T-helper 9 cell (primary cell): Measurements from ENCODE around the gene POLR2L.

Source experiments
- DNase-seq: peaks from one replicate; pipeline ENCODE4 v3.0.0-alpha.2; 2020

Gene POLR2L

DNA sequence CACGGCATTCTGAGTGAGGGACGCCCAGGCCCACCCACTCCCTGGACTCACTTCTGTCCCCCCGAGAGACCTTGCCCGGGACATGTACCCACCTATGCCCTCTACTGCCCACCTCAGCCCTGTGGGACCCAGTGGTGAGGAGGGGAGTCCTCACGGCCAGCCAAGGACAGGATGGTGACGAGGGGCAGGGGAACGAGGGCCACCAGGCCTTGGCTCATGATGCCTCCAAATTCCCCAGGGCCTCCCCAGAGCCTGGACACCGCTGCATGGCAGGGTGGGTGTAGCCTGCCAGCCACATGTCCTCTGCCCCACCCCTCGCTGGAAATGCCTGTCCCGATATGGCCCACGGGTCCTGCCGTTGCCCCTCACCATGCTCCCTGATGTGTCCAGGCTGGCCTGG is 26.5 kb upstream of the POLR2L start:
- DNase-seq = no peak

DNA sequence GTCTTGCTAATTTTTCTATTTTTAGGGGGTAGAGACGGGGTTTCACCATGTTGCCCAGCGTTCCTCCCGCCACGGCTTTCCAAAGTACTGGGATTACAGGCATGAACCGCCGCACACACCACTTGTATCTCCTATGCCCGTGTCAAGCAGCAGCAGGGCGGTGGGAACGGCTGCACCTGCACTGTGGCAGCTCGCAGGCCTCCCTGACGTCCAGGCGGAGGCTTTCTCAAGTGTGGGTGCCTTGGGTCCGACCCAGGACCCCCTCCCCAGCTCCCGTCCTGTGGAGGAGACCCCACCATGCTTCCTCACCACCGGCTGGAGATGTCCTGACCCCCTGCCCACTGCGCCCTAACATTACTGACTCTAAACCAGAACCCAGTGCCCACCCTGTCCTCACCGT is 26.1 kb upstream of the POLR2L start:
- no peak for DNase-seq

- no peak for DNase-seq
Observed at GRCh38 chr11:867856-868358, 25.6 kb upstream of the POLR2L start.

DNA sequence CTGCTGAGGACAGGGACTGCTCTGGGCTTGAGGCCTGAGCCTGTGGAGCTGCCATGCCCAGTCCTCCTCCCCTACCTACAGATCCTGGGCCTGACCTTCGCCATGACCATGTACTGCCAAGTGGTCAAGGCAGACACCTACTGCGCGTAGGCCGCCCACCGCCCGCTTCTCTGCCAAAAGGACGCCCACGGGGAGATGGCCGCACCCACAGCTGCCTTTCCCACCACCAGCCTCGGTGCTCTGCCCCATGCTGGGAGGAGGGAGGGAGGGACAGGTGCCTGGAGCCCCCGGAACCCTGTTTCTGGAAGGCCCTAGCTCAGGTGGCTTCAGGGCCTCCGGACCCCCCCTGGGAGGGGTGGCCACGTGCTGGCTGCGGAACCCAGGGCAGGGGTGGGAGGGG is 24.2 kb upstream of the POLR2L start:
- no peak for DNase-seq

DNA sequence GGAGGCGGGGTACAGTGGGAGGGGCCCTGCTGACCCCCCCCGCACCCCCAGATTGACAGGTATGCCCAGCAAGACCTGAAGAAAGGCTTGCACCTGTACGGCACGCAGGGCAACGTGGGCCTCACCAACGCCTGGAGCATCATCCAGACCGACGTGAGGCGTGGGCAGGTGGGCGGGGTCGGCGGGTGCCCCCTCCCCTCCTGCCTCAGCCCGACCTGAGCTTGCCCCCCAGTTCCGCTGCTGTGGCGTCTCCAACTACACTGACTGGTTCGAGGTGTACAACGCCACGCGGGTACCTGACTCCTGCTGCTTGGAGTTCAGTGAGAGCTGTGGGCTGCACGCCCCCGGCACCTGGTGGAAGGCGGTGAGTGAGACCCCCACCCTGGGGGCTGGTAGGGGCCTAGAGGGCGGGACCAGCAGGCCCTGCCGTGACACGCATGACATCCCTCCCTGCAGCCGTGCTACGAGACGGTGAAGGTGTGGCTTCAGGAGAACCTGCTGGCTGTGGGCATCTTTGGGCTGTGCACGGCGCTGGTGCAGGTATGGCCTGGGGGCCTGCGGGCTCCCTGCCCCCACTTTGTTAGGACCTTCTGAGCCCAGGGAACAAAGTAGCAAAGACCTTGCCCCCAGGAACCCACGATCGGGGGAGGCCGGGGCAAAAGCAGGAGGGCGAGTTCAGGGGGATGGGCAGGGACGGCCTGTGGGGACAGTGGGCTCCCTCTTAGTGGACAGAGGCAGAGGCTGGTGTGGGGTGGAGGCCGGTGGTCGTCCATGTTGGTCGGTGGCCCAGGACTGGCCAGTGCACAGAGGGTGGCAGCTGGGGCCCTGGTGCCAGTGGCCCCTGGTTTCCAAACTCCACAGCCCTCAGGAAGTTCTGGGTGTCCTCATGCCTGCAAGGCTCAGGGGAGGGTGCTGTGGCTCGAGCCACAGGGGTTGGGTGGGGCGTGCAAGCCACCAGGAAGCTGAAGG is 23.4 kb upstream of the POLR2L start:
- no peak for DNase-seq

- no peak for DNase-seq
Observed at GRCh38 chr11:864898-865297, 22.6 kb upstream of the POLR2L start.

DNA sequence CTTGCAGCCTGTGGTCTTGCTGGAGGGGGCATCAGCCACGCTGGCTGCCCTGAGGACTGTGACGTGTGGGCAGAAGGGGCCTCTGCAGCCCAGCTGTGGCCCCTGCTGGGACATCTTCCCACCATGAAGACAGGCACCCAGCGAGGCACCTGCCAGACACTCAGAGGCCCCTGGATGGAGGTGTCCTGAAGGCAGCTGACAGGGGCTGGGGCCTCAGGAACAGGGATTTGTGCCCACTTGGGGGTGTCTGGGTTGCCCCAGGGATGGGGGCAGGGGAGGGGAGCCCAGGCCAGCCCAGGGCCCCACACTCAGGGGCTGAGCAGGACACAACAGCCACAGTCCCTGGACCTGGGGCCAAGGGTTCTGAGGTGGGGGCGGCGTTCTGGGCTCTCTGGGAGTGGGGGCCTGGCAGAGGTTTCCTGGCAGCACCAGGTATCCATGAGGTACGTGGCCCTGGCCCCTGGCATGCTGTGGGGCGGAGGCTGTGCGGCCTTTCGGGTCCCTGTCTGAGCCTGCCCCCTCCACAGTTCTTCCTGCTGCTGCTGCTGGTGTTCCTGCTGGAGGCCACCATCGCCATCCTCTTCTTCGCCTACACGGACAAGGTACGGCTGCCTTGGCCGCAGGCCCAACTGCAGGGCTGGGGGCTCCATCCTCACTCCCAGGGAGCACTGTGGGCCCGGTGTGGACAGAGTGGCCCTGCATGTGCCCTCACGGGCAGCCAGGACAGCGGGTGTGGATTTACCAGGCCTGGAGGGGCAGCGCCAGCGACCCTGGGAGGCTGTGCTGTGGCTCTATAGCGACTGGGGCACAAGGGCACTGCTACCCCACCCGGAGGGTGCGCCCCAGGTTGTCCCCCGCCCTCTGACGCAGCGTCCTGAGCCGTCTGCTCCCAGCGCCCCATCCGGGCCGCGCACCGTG is 21.8 kb upstream of the POLR2L start:
- DNase-seq = no peak

GRCh38 chr11:863023-863909 is 20.9 kb upstream of the POLR2L start:
- no peak for DNase-seq

DNA sequence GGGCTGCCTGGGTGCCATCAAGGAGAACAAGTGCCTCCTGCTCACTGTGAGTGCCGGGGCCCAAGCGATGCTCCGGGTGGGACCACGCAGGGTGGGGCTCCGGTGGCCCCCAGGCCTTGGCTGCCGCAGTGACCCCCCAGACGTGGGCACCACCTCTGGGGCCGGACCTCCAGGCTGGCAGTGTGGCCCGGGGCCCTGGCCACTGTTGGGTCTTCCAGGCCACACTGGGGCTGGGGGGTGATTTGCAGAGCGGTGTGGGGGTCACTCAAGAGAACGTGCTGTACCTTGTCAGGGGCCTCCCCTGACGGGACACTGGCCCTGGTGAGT is 20.3 kb upstream of the POLR2L start:
- DNase-seq = no peak

GRCh38 chr11:862081-862661 is 19.8 kb upstream of the POLR2L start:
- no peak for DNase-seq

DNA sequence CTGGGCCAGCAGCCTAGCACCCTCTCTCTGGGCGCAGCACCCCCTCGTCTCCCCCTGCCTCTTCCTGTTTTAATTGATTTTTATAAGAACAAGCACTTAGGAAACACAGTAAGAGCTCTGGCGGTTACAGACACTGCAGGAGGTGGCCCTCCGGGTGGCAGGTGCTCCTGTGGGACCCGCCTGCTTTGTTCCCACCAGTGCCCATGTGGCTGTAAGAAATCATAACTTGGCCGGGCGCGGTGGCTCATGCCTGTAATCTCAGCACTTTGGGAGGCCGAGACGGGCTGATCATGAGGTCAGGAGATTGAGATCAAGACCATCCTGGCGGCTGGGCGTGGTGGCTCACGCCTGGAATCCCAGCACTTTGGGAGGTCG is 18.8 kb upstream of the POLR2L start:
- DNase-seq = no peak

- DNase-seq = no peak
Observed at GRCh38 chr11:860234-861104, 18.1 kb upstream of the POLR2L start.

DNA sequence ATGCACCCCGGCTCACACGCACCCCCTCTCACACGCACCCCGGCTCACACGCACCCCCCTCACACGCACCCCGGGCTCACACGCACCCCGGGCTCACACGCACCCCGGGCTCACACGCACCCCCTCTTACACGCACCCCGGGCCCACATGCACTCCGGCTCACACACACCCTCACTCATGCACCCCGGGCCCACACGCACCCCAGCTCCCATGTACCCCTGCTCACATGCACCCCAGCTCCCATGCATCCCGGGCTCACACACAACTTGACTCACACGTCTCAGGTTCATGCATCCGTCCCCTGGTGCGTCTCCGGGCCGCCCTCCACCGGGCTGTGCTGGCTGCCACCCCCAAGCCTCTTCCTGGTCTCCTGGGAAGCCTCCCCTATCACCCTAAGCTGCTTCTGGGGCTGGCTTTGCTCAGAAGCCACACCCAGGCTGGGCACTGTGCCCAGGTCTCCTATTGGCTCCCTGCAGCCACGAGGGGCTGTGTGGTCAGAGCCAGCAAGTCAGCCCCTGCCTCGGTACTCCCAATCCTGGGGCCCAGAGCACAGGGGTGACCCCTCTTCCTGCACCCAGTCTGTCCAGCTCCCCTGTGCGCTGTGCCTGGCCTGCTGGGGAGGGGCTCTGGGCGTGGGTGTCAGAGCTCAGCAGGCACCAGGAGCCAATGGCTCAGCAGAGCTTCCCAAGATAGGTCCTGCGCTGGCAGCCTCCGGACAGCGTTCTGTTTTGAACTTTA is 17.2 kb upstream of the POLR2L start:
- no peak for DNase-seq

DNA sequence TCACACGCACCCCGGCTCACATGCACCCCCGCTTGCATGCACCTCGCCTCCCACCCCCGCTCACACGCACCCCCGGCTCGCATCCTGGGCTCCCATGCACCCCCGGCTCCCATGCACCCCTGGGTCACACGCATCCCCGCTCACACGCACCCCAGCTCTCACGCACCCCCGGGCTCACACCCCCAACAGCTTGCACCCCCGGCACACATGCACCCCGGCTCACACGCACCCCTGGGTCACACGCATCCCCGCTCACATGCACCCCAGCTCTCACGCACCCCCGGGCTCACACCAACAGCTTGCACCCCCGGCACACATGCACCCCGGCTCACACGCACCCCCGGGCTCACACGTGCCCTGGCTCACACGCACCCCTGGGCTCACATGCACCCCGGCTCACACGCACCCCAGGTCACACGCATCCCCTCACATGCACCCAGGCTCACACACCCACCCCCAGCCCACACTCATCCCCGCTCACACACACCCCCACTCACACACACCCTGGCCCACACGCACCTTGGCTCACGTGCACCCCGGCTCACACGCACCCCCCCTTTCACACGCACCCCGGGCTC is 16.5 kb upstream of the POLR2L start:
- no peak for DNase-seq

DNA sequence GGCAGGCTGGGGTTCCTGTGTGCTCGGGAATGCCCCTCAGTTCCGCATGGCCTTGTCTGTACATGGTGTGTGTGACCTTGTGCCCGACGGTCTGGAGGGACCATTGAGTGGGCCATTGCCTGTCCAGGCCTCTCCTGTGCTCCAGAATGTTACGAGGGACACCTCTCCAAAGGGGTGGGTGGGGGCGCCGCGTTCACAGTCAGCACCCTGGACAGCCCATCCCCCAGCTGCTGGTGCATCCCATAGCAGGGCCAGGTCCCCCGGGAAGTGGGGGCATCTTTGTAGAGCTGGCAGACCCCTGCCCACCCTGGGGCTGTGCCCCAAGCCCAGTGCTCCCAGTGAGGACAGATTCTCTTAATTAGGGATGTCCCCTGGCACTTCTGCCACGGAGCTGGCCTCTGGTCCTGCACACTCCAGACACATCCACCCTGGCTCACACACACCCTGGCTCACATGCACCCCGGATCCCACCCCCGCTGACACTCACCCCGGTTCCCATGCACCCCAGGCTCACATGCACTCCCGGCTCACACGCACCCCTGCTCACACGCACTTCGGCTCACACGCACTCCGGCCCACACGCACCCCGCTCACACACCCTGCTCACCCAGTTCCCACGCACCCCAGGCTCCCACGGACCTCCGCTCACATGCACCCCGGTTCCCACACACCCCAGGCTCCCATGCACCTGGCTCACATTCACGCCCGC is 15.9 kb upstream of the POLR2L start:
- no peak for DNase-seq

- no peak for DNase-seq
Observed at GRCh38 chr11:856397-856796, 14.1 kb upstream of the POLR2L start.

DNA sequence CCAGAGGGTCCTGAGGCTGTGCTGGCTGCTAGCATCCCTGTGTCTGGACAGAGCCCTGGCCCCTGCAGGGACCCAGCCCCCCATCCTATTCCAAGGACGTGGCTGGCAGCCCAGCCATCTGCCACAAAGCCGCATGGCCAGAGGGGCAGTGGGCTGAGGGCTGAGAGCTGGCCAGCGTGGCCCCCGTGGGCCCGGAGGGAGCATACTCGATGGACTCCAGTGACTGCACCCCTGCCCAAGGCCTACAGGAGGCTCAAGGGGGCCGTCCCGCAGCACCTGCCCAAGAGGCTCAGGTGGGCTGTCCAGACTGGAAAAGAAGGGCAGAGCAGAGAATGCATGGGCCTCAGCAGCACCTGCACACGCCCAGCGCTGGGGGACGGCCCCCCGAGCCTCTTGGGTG is 13.5 kb upstream of the POLR2L start:
- no peak for DNase-seq

- DNase-seq = no peak
Observed at GRCh38 chr11:855330-855674, 13.0 kb upstream of the POLR2L start.

DNA sequence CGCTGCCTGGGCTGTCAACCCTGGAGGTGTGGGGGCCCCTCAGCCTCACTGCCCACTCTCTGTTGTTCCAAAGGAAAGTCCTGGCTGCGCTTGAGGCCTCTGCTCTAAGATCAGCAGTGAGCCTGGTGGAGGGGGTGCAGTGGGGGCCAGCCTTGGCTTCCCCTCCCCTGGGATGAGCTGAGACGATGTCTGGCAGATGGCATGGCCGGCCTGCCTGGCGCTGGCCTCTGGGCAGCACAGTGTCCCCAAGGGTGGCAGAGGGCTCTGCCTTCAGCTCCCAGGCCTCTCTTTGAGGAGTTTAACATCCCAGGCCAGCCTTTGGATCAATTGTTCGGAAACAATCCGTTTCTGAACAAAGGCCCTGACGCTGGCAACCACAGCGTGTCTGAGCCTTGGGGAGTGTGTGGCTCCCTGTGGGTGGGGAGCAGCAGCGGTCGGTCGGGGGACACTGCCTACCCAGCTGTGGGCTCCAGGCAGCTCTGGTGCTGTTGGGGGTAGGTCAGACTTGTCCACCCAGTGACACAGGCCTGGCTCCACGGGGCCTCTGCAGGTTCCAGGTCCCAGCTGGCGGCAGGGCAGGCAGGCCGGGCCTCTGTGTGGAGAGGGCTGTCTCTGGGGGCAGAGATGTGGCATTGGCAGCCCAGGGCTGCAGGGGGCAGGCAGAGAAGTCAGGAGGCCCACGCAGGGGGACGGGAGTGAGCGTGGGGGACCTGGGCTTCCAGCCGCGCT is 12.4 kb upstream of the POLR2L start:
- DNase-seq = no peak
